Left ventricle myocardium inferior (tissue), 1 donor: ENCODE measurements around the gene NCAPG2. TPM values are rescaled to one million over a fixed set of nuclear protein-coding genes. Genes with fewer than 3 reads are reported as not detected.

ENCODE experiments used
- DNase-seq: peaks from one replicate; pipeline ENCODE4 v3.0.0-alpha.2; 2020
- H3K27ac ChIP-seq: fragments of 200-600 bp; replicated peaks from 2 replicates; pipeline ENCODE4 v1.8.0; 2021
- H3K27me3 ChIP-seq: fragments of 200-600 bp; 2 replicates; pipeline ENCODE4 v1.8.0; 2021; ENCODE audit warnings: low read depth
- H3K36me3 ChIP-seq: fragments of 200-600 bp; 2 replicates; pipeline ENCODE4 v1.8.0; 2021
- H3K4me1 ChIP-seq: fragments of 200-600 bp; 2 replicates; pipeline ENCODE4 v1.8.0; 2021
- H3K4me3 ChIP-seq: fragments of 200-600 bp; 2 replicates; pipeline ENCODE4 v1.8.0; 2021; ENCODE audit warnings: mild to moderate bottlenecking, moderate library complexity
- H3K9me3 ChIP-seq: fragments of 200-600 bp; replicated peaks from 2 replicates; pipeline ENCODE4 v1.8.0; 2021
- CTCF ChIP-seq: fragments of 200-600 bp; IDR thresholded peaks from 2 replicates; pipeline ENCODE4 v1.8.0; 2021; ENCODE audit warnings: antibody characterized with exemption, mild to moderate bottlenecking, borderline replicate concordance
- intact Hi-C: fragments of 100-400 bp; cut with micrococcal nuclease; formaldehyde crosslinking; loops from one replicate; pipeline ENCODE4 v1.11.0; 2022
- total RNA-seq: library from RNA; stranded (reverse); fragmentation: NEBNext Ultra II Directional; extraction: Animal tissue kit (Norgen Biotek cat#: 25700); gene quantifications from one replicate; pipeline ENCODE4 v1.2.1, GENCODE V29; 2021
- donor health status: DM: no; HTN: yes; CAD: no; lungs with severe emphysema.

Gene NCAPG2
- total RNA-seq, 1 donor from 2014 or later, result 3.7 TPM

- peaks cover 48% of the 10 kb centered on the region for H3K36me3 ChIP-seq
- DNase-seq, result no peak
- no peaks in the 10 kb centered on the region for H3K27me3 ChIP-seq
- H3K4me3 ChIP-seq, result no peak overlapping the region
- H3K9me3 ChIP-seq, result no peaks in the 10 kb centered on the region
- H3K27ac ChIP-seq, result no peak overlapping the region
- intact Hi-C loops, result no loop called here
- peaks cover 7% of the 10 kb centered on the region for H3K4me1 ChIP-seq
- TF ChIP-seq CTCF, result no peak
Measured at GRCh38 chr7:158729646-158730382, 25.2 kb upstream of the NCAPG2 start.

DNA sequence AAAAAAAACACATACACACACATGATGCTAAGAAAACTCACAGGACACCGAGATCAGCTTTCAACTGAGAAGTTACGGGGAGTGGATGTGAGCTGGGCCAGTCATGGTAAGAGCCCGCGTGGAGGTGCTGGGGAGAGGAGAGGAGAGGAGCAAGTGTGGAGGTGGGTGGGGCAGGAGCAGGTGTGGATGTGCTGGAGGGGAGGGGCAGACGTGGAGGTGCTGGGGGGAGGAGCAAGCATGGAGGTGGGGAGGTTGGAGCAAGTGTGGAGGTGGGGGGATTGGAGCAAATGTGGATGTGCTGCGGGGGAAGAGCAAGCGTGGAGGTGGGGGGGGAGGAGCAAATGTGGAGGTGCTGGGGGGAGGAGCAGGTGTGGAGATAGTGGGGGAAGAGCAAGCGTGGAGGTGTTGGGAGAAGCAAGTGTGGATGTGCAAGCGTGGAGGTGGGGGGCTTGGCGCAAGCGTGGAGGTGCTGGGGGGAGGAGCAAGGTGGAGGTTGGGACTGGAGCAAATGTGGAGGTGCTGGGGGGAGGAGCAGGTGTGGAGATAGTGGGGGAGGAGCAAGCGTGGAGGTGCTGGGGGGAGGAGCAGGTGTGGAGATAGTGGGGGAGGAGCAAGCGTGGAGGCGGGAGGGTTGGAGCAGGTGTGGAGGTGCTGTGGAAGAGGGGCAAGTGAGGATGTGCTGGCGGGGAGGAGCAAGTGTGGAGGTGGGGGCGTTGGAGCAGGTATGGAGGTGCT lies 24.5 kb upstream of the NCAPG2 start:
- Histone ChIP-seq H3K27ac (no peak overlapping the region), H3K9me3 (no peaks in the 10 kb centered on the region), H3K36me3 (peaks cover 41% of the 10 kb centered on the region), H3K27me3 (no peaks in the 10 kb centered on the region), H3K4me3 (no peak overlapping the region), H3K4me1 (peaks cover 7% of the 10 kb centered on the region)
- no peak for TF ChIP-seq CTCF
- intact Hi-C loops, result no loop called here
- DNase-seq, result no peak

DNA sequence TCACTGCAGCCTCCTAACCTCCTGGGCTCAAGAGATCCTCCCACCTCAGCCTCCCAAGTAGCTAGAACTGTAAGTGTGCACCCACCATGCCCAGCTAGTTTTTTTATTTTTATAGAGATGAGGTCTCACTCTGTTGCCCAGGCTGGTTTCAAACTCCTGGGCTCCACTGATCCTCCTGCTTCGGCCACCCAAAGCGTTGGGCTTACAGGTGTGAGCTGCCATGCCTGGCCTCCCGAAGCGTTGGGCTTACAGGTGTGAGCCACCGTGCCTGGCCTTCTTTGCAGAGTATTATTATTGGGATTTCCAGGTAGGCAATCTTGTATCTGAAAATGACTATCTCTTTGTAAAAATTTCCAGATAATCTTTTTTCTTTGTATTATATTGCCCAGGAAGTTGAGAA lies 23.1 kb upstream of the NCAPG2 start:
- H3K36me3 ChIP-seq, result peaks cover 28% of the 10 kb centered on the region
- H3K4me1 ChIP-seq, result peaks cover 7% of the 10 kb centered on the region
- intact Hi-C loops, result no loop called here
- no peaks in the 10 kb centered on the region for H3K27me3 ChIP-seq
- TF ChIP-seq CTCF, result no peak
- DNase-seq, result no peak
- H3K27ac ChIP-seq, result no peak overlapping the region
- no peaks in the 10 kb centered on the region for H3K9me3 ChIP-seq
- H3K4me3 ChIP-seq, result no peak overlapping the region

GRCh38 chr7:158726277-158726807 lies 21.7 kb upstream of the NCAPG2 start:
- Histone ChIP-seq H3K27ac (no peak overlapping the region), H3K4me3 (no peak overlapping the region), H3K4me1 (peaks cover 7% of the 10 kb centered on the region), H3K9me3 (no peaks in the 10 kb centered on the region), H3K36me3 (peaks cover 14% of the 10 kb centered on the region), H3K27me3 (no peaks in the 10 kb centered on the region)
- TF ChIP-seq CTCF, result no peak
- intact Hi-C loops, result no loop called here
- DNase-seq, result no peak

DNA sequence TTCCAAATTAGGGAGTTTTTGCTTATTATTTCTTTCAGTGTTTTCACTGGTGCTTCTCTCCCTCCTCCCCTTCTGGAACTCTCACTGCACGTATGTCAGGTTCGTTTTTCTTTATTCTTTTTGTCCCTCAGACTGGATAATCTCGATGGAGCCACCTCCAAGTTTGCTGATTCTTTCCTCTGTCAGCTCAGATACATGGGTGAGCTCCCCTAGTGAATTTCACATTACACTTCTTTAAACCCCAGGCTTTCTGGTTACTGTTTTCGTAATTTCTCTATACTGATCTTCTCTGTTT lies 20.8 kb upstream of the NCAPG2 start:
- no peak for TF ChIP-seq CTCF
- intact Hi-C loops, result no loop called here
- peaks cover 2% of the 10 kb centered on the region for H3K4me1 ChIP-seq
- no peaks in the 10 kb centered on the region for H3K27me3 ChIP-seq
- H3K9me3 ChIP-seq, result no peaks in the 10 kb centered on the region
- H3K4me3 ChIP-seq, result no peak overlapping the region
- no peak for DNase-seq
- peaks cover 6% of the 10 kb centered on the region for H3K36me3 ChIP-seq
- H3K27ac ChIP-seq, result no peak overlapping the region
